Activated naive CD8-positive, alpha-beta T cell treated with anti-CD3 and anti-CD28 coated beads for 36 hours (primary cell): ENCODE data around the gene SHC2. TPM values are rescaled to one million over a fixed set of nuclear protein-coding genes. Genes with fewer than 3 reads are reported as not detected.
"Not testable (repeated sequence)": the region's sequence is repeated elsewhere in the genome, so short reads cannot be mapped to it uniquely, and the experiment has no call there.

Experiments
- DNase-seq: peaks from one replicate; pipeline ENCODE4 v3.0.0; 2021
- H3K27ac Mint-ChIP-seq: one replicate; pipeline ENCODE4 v1.8.0; 2022; ENCODE audit warnings: mild to moderate bottlenecking, moderate library complexity, mixed read lengths
- H3K27me3 Mint-ChIP-seq: one replicate; pipeline ENCODE4 v1.8.0; 2022; ENCODE audit warnings: mild to moderate bottlenecking, mixed read lengths
- H3K36me3 Mint-ChIP-seq: one replicate; pipeline ENCODE4 v1.8.0; 2021; ENCODE audit warnings: mild to moderate bottlenecking, mixed read lengths
- H3K4me1 Mint-ChIP-seq: one replicate; pipeline ENCODE4 v1.8.0; 2021; ENCODE audit warnings: mixed read lengths
- H3K4me3 Mint-ChIP-seq: one replicate; pipeline ENCODE4 v1.8.0; 2022; ENCODE audit warnings: mild to moderate bottlenecking, moderate library complexity, mixed read lengths
- H3K9me3 Mint-ChIP-seq: one replicate; pipeline ENCODE4 v1.8.0; 2022; ENCODE audit warnings: mixed read lengths
- total RNA-seq, 2 experiments: library from RNA; stranded (reverse); gene quantifications; one replicate each; pipeline ENCODE4 v1.2.3, GENCODE V29; 2021

The SHC2 gene
- total RNA-seq, 2 experiments from 2014 or later, result 0.32 TPM; not detected in 1

- Mint-ChIP-seq H3K4me3 (peak overlapping the region; percentile 0), H3K27me3 (peaks cover 72% of the 10 kb centered on the region), H3K27ac (peak overlapping the region; percentile 23), H3K4me1 (peaks cover 19% of the 10 kb centered on the region)
- not testable (repeated sequence) for H3K36me3 Mint-ChIP-seq, H3K9me3 Mint-ChIP-seq
- DNase-seq, result peak; percentile 55
These were observed 78.3 kb downstream of the SHC2 start for GRCh38 chr19:382578-382977.

- H3K27me3 Mint-ChIP-seq, result peaks cover 67% of the 10 kb centered on the region
- not testable (repeated sequence) for H3K27ac Mint-ChIP-seq, DNase-seq, H3K36me3 Mint-ChIP-seq, H3K4me3 Mint-ChIP-seq, H3K9me3 Mint-ChIP-seq
- peaks cover 19% of the 10 kb centered on the region for H3K4me1 Mint-ChIP-seq
These were observed 78.9 kb downstream of the SHC2 start for GRCh38 chr19:381901-382300.

- H3K4me1 Mint-ChIP-seq, result peaks cover 16% of the 10 kb centered on the region
- not testable (repeated sequence) for H3K4me3 Mint-ChIP-seq
These were observed 80.1 kb downstream of the SHC2 start for GRCh38 chr19:380618-381219.

GRCh38 chr19:379796-380195 lies 81.0 kb downstream of the SHC2 start:
- Mint-ChIP-seq H3K4me1 (peaks cover 16% of the 10 kb centered on the region), H3K27me3 (peaks cover 56% of the 10 kb centered on the region), H3K27ac (no peak overlapping the region), H3K9me3 (peaks cover 4% of the 10 kb centered on the region), H3K4me3 (no peak overlapping the region), H3K36me3 (peaks cover 10% of the 10 kb centered on the region)
- DNase-seq, result no peak

More at GRCh38 chr19:380618-381219, 80.1 kb downstream of the SHC2 start:
- H3K27me3 Mint-ChIP-seq, result peaks cover 61% of the 10 kb centered on the region
- H3K36me3 Mint-ChIP-seq, H3K27ac Mint-ChIP-seq, DNase-seq, H3K9me3 Mint-ChIP-seq: not testable (repeated sequence)

- Mint-ChIP-seq H3K36me3 (peaks cover 6% of the 10 kb centered on the region), H3K4me3 (no peak overlapping the region), H3K9me3 (peaks cover 4% of the 10 kb centered on the region), H3K4me1 (peaks cover 11% of the 10 kb centered on the region), H3K27ac (no peak overlapping the region), H3K27me3 (peaks cover 49% of the 10 kb centered on the region)
- no peak for DNase-seq
These were observed 82.1 kb downstream of the SHC2 start for GRCh38 chr19:378706-379105.

GRCh38 chr19:377801-378581 lies 82.8 kb downstream of the SHC2 start:
- H3K4me1 Mint-ChIP-seq, result peaks cover 6% of the 10 kb centered on the region
- peaks cover 49% of the 10 kb centered on the region for H3K27me3 Mint-ChIP-seq
- no peak for DNase-seq
- no peak overlapping the region for H3K4me3 Mint-ChIP-seq
- peaks cover 3% of the 10 kb centered on the region for H3K36me3 Mint-ChIP-seq
- H3K27ac Mint-ChIP-seq, result no peak overlapping the region
- H3K9me3 Mint-ChIP-seq, result peaks cover 2% of the 10 kb centered on the region

- peak overlapping the region; percentile 66 for H3K27ac Mint-ChIP-seq
- peaks cover 53% of the 10 kb centered on the region for H3K27me3 Mint-ChIP-seq
These were observed 84.7 kb downstream of the SHC2 start for GRCh38 chr19:376111-376470.

GRCh38 chr19:375395-376110 lies 85.3 kb downstream of the SHC2 start:
- Mint-ChIP-seq H3K4me3 (no peak overlapping the region), H3K4me1 (no peaks in the 10 kb centered on the region), H3K27me3 (peaks cover 55% of the 10 kb centered on the region), H3K36me3 (no peaks in the 10 kb centered on the region), H3K9me3 (no peaks in the 10 kb centered on the region), H3K27ac (peak overlapping the region; percentile 66)
- no peak for DNase-seq

More at GRCh38 chr19:376111-376470, 84.7 kb downstream of the SHC2 start:
- no peaks in the 10 kb centered on the region for H3K36me3 Mint-ChIP-seq
- DNase-seq, result no peak
- no peak overlapping the region for H3K4me3 Mint-ChIP-seq
- no peaks in the 10 kb centered on the region for H3K9me3 Mint-ChIP-seq
- no peaks in the 10 kb centered on the region for H3K4me1 Mint-ChIP-seq

- Mint-ChIP-seq H3K27me3 (peaks cover 49% of the 10 kb centered on the region), H3K9me3 (no peaks in the 10 kb centered on the region), H3K36me3 (no peaks in the 10 kb centered on the region), H3K4me1 (no peaks in the 10 kb centered on the region), H3K27ac (no peak overlapping the region), H3K4me3 (no peak overlapping the region)
- no peak for DNase-seq
These were observed 86.0 kb downstream of the SHC2 start for GRCh38 chr19:374886-375235.

GRCh38 chr19:374183-374885 lies 86.5 kb downstream of the SHC2 start:
- H3K4me1 Mint-ChIP-seq, result no peaks in the 10 kb centered on the region
- DNase-seq, result no peak
- peaks cover 49% of the 10 kb centered on the region for H3K27me3 Mint-ChIP-seq
- no peak overlapping the region for H3K27ac Mint-ChIP-seq
- no peaks in the 10 kb centered on the region for H3K9me3 Mint-ChIP-seq
- no peak overlapping the region for H3K4me3 Mint-ChIP-seq
- H3K36me3 Mint-ChIP-seq, result no peaks in the 10 kb centered on the region

- no peaks in the 10 kb centered on the region for H3K4me1 Mint-ChIP-seq
- no peaks in the 10 kb centered on the region for H3K9me3 Mint-ChIP-seq
- H3K36me3 Mint-ChIP-seq, result no peaks in the 10 kb centered on the region
- H3K27ac Mint-ChIP-seq, result no peak overlapping the region
- peaks cover 50% of the 10 kb centered on the region for H3K27me3 Mint-ChIP-seq
- no peak overlapping the region for H3K4me3 Mint-ChIP-seq
- DNase-seq, result no peak
These were observed 87.2 kb downstream of the SHC2 start for GRCh38 chr19:373391-374182.

- no peak for DNase-seq
- Mint-ChIP-seq H3K4me1 (no peaks in the 10 kb centered on the region), H3K36me3 (no peaks in the 10 kb centered on the region), H3K27me3 (peaks cover 56% of the 10 kb centered on the region), H3K4me3 (no peak overlapping the region), H3K9me3 (no peaks in the 10 kb centered on the region), H3K27ac (no peak overlapping the region)
These were observed 88.4 kb downstream of the SHC2 start for GRCh38 chr19:372306-372890.

GRCh38 chr19:371501-372168 lies 89.2 kb downstream of the SHC2 start:
- Mint-ChIP-seq H3K27ac (no peak overlapping the region), H3K4me1 (no peaks in the 10 kb centered on the region), H3K4me3 (no peak overlapping the region), H3K9me3 (no peaks in the 10 kb centered on the region), H3K36me3 (no peaks in the 10 kb centered on the region), H3K27me3 (peaks cover 56% of the 10 kb centered on the region)
- DNase-seq, result no peak
